ENCODE measurements around the gene GNAO1. TPM values are rescaled to one million over a fixed set of nuclear protein-coding genes. Genes with fewer than 3 reads are reported as not detected.

Gene GNAO1
- polyA plus RNA-seq, 4 donors, result 0.81 to 8.2 (median 3.2) TPM

GRCh38 chr16:56222474-56222997 lies 31.2 kb downstream of the GNAO1 start:
- Histone ChIP-seq H3K27me3 (ENCODE audit: control insufficient read depth in 3 of 3, insufficient read depth in 3 of 3, low read length in 3 of 3) (no peaks in the 10 kb centered on the region), H3K27ac (ENCODE audit: low read depth in 1 of 3, low read length in 2 of 3) (no peak overlapping the region), H3K4me1 (ENCODE audit: control insufficient read depth in 3 of 3, insufficient read depth in 2 of 3, low read depth in 1 of 3, low read length in 2 of 3) (no peaks in the 10 kb centered on the region), H3K4me3 (ENCODE audit: low read depth in 1 of 3, low read length in 3 of 3) (no peak overlapping the region), H3K36me3 (ENCODE audit: control insufficient read depth in 3 of 3, insufficient read depth in 2 of 3, low read depth in 1 of 3, low read length in 3 of 3) (no peaks in the 10 kb centered on the region), H3K9me3 (ENCODE audit: control insufficient read depth in 2 of 2, insufficient read depth in 1 of 2, low read depth in 1 of 2, low read length in 1 of 2) (no peaks in the 10 kb centered on the region)
- DNase-seq (no peak), FAIRE-seq (no peak)
- WGBS, 3 donors, result 64 to 73% (median 66%) methylated on average over 10 of the region's 10 CpGs

GRCh38 chr16:56225017-56225742 lies 33.9 kb downstream of the GNAO1 start:
- FAIRE-seq (no peak), DNase-seq (no peak)
- no peak overlapping the region for H3K4me3 ChIP-seq (ENCODE audit: low read depth in 1 of 3, low read length in 3 of 3)
- no peaks in the 10 kb centered on the region for H3K9me3 ChIP-seq (ENCODE audit: control insufficient read depth in 2 of 2, insufficient read depth in 1 of 2, low read depth in 1 of 2, low read length in 1 of 2)
- WGBS, 3 donors, result 23 to 47% (median 25%) methylated on average over 2 of the region's 2 CpGs
- H3K4me1 ChIP-seq (ENCODE audit: control insufficient read depth in 3 of 3, insufficient read depth in 2 of 3, low read depth in 1 of 3, low read length in 2 of 3), result no peaks in the 10 kb centered on the region
- H3K27me3 ChIP-seq (ENCODE audit: control insufficient read depth in 3 of 3, insufficient read depth in 3 of 3, low read length in 3 of 3), result no peaks in the 10 kb centered on the region
- no peaks in the 10 kb centered on the region for H3K36me3 ChIP-seq (ENCODE audit: control insufficient read depth in 3 of 3, insufficient read depth in 2 of 3, low read depth in 1 of 3, low read length in 3 of 3)
- no peak overlapping the region for H3K27ac ChIP-seq (ENCODE audit: low read depth in 1 of 3, low read length in 2 of 3)

DNA sequence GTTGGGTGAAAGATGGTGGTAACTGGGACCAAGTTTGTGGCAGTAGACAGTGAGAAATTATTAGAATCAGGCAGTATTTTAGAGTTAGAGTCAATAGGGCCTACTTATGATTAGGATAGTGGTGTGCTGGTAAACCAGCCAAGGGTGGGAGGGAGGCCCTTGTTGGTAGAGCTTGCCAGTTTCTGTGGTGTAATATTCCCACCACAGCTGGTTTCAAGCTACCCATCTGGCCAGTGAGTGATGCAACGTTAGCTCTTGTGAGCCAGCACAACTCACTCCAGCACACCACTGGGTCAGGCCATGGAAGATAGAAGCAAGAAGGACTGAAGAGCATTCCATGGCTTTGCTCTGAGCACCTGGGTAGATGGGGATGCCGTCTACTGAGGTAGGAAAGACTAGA lies 34.9 kb downstream of the GNAO1 start:
- no peak for FAIRE-seq

DNA sequence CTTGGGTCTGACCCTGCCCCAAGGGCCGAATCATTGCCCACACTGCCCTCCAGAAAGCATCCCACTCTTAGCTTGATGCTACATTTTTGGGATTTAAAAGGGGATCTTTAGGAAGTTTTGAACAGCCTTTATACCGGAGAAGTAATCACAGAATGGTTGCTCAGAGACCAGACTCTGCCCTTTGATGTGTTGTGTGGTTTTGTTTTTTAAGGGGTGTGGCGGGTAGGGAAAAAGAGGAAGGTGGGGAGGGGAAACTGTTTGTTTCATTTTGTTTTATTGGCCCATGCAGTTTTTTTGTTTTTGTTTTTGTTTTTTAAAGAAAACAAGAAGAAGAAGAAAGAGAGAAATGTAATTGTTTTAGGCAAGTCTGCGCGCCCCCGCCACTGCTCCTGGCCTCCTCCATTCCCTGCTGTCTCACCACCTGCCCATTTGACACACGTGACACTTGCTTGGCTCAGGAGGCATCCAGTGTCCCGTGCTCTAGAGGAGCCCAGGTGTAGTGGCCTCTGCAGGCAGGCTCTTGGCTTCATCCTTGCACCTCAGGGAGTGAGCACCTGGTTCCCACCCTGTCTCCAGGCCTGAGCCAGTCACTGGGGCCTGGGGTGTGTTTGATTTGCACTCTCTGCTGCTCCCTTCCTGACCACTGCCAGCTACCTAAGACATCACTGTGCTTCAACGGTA lies 35.7 kb downstream of the GNAO1 start:
- DNase-seq, result no peak
- Histone ChIP-seq H3K4me1 (ENCODE audit: control insufficient read depth in 3 of 3, insufficient read depth in 2 of 3, low read depth in 1 of 3, low read length in 2 of 3) (no peaks in the 10 kb centered on the region), H3K4me3 (ENCODE audit: low read depth in 1 of 3, low read length in 3 of 3) (no peak overlapping the region), H3K27me3 (ENCODE audit: control insufficient read depth in 3 of 3, insufficient read depth in 3 of 3, low read length in 3 of 3) (no peaks in the 10 kb centered on the region), H3K9me3 (ENCODE audit: control insufficient read depth in 2 of 2, insufficient read depth in 1 of 2, low read depth in 1 of 2, low read length in 1 of 2) (no peaks in the 10 kb centered on the region), H3K27ac (ENCODE audit: low read depth in 1 of 3, low read length in 2 of 3) (no peak overlapping the region), H3K36me3 (ENCODE audit: control insufficient read depth in 3 of 3, insufficient read depth in 2 of 3, low read depth in 1 of 3, low read length in 3 of 3) (no peaks in the 10 kb centered on the region)
- WGBS, 3 donors, result 45 to 68% (median 54%) methylated on average over 8 to 9 of the region's 9 CpGs
- FAIRE-seq, result no peak

More for the DNA sequence above, 34.9 kb downstream of the GNAO1 start:
- Histone ChIP-seq H3K4me1 (ENCODE audit: control insufficient read depth in 3 of 3, insufficient read depth in 2 of 3, low read depth in 1 of 3, low read length in 2 of 3) (no peaks in the 10 kb centered on the region), H3K36me3 (ENCODE audit: control insufficient read depth in 3 of 3, insufficient read depth in 2 of 3, low read depth in 1 of 3, low read length in 3 of 3) (no peaks in the 10 kb centered on the region), H3K4me3 (ENCODE audit: low read depth in 1 of 3, low read length in 3 of 3) (no peak overlapping the region), H3K27ac (ENCODE audit: low read depth in 1 of 3, low read length in 2 of 3) (no peak overlapping the region), H3K27me3 (ENCODE audit: control insufficient read depth in 3 of 3, insufficient read depth in 3 of 3, low read length in 3 of 3) (no peaks in the 10 kb centered on the region), H3K9me3 (ENCODE audit: control insufficient read depth in 2 of 2, insufficient read depth in 1 of 2, low read depth in 1 of 2, low read length in 1 of 2) (no peaks in the 10 kb centered on the region)
- DNase-seq, result no peak
- 73 to 77% (median 77%) methylated on average over 2 of the region's 2 CpGs for WGBS, 3 donors

DNA sequence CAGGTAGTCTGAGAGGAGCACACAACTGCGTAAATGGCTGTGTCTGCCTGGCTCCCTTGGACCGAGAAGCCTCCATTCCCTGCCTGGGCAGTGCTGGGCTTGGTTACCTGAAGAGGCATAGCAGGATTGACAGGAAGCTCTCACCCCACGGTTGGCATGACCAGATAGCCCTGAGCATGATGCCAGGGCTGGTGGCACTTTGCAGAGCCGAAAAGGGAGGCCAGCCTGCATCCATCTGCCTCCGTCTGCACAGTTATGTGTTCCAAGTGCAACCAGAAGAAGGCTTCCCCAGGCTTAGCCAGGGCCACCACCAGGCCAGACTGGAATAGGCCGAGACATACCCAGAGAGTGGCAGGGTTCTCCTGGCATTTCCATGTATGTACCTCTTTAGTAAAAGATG lies 36.6 kb downstream of the GNAO1 start:
- no peaks in the 10 kb centered on the region for H3K4me1 ChIP-seq (ENCODE audit: control insufficient read depth in 3 of 3, insufficient read depth in 2 of 3, low read depth in 1 of 3, low read length in 2 of 3)
- 75 to 89% (median 82%) methylated on average over 6 of the region's 6 CpGs for WGBS, 3 donors
- no peaks in the 10 kb centered on the region for H3K27me3 ChIP-seq (ENCODE audit: control insufficient read depth in 3 of 3, insufficient read depth in 3 of 3, low read length in 3 of 3)
- H3K36me3 ChIP-seq (ENCODE audit: control insufficient read depth in 3 of 3, insufficient read depth in 2 of 3, low read depth in 1 of 3, low read length in 3 of 3), result no peaks in the 10 kb centered on the region
- FAIRE-seq (no peak), DNase-seq (no peak)
- H3K4me3 ChIP-seq (ENCODE audit: low read depth in 1 of 3, low read length in 3 of 3), result no peak overlapping the region
- H3K9me3 ChIP-seq (ENCODE audit: control insufficient read depth in 2 of 2, insufficient read depth in 1 of 2, low read depth in 1 of 2, low read length in 1 of 2), result no peaks in the 10 kb centered on the region
- H3K27ac ChIP-seq (ENCODE audit: low read depth in 1 of 3, low read length in 2 of 3), result no peak overlapping the region

GRCh38 chr16:56228476-56228875 lies 37.2 kb downstream of the GNAO1 start:
- H3K36me3 ChIP-seq (ENCODE audit: control insufficient read depth in 3 of 3, insufficient read depth in 2 of 3, low read depth in 1 of 3, low read length in 3 of 3), result no peaks in the 10 kb centered on the region
- FAIRE-seq, result no peak
- no peaks in the 10 kb centered on the region for H3K9me3 ChIP-seq (ENCODE audit: control insufficient read depth in 2 of 2, insufficient read depth in 1 of 2, low read depth in 1 of 2, low read length in 1 of 2)
- H3K4me1 ChIP-seq (ENCODE audit: control insufficient read depth in 3 of 3, insufficient read depth in 2 of 3, low read depth in 1 of 3, low read length in 2 of 3), result no peaks in the 10 kb centered on the region
- H3K27me3 ChIP-seq (ENCODE audit: control insufficient read depth in 3 of 3, insufficient read depth in 3 of 3, low read length in 3 of 3), result no peaks in the 10 kb centered on the region
- DNase-seq, result no peak
- 82 to 91% (median 85%) methylated on average over 4 of the region's 4 CpGs for WGBS, 3 donors
- no peak overlapping the region for H3K27ac ChIP-seq (ENCODE audit: low read depth in 1 of 3, low read length in 2 of 3)
- no peak overlapping the region for H3K4me3 ChIP-seq (ENCODE audit: low read depth in 1 of 3, low read length in 3 of 3)

GRCh38 chr16:56233795-56234566 lies 42.7 kb downstream of the GNAO1 start:
- no peak for DNase-seq
- FAIRE-seq, result no peak
- Histone ChIP-seq H3K27me3 (ENCODE audit: control insufficient read depth in 3 of 3, insufficient read depth in 3 of 3, low read length in 3 of 3) (no peaks in the 10 kb centered on the region), H3K27ac (ENCODE audit: low read depth in 1 of 3, low read length in 2 of 3) (no peak overlapping the region), H3K9me3 (ENCODE audit: control insufficient read depth in 2 of 2, insufficient read depth in 1 of 2, low read depth in 1 of 2, low read length in 1 of 2) (no peaks in the 10 kb centered on the region), H3K4me1 (ENCODE audit: control insufficient read depth in 3 of 3, insufficient read depth in 2 of 3, low read depth in 1 of 3, low read length in 2 of 3) (no peaks in the 10 kb centered on the region), H3K36me3 (ENCODE audit: control insufficient read depth in 3 of 3, insufficient read depth in 2 of 3, low read depth in 1 of 3, low read length in 3 of 3) (no peaks in the 10 kb centered on the region), H3K4me3 (ENCODE audit: low read depth in 1 of 3, low read length in 3 of 3) (no peak overlapping the region)
- 65 to 69% (median 65%) methylated on average over 2 of the region's 2 CpGs for WGBS, 3 donors

DNA sequence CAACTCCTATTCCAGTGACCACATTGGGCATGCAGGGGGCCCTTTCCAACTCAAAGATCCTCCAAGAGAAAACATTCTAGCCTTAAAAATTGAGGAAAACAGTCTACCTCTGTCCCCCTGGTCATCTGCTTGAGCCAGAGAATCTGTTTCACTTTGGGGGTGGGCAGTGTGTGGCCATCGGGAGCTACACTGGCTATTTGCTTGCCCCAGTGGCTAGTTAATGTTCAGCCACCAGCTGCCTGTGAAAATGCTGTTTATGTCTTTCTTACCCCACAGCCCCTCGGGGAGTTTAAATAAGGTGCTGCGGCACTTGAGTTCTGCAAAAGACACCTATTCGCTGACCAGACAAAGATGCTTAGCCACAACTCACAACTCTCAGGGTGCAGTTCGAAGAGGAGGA lies 43.4 kb downstream of the GNAO1 start:
- Histone ChIP-seq H3K36me3 (ENCODE audit: control insufficient read depth in 3 of 3, insufficient read depth in 2 of 3, low read depth in 1 of 3, low read length in 3 of 3) (no peaks in the 10 kb centered on the region), H3K4me3 (ENCODE audit: low read depth in 1 of 3, low read length in 3 of 3) (no peak overlapping the region), H3K27ac (ENCODE audit: low read depth in 1 of 3, low read length in 2 of 3) (no peak overlapping the region), H3K27me3 (ENCODE audit: control insufficient read depth in 3 of 3, insufficient read depth in 3 of 3, low read length in 3 of 3) (no peaks in the 10 kb centered on the region), H3K9me3 (ENCODE audit: control insufficient read depth in 2 of 2, insufficient read depth in 1 of 2, low read depth in 1 of 2, low read length in 1 of 2) (no peaks in the 10 kb centered on the region), H3K4me1 (ENCODE audit: control insufficient read depth in 3 of 3, insufficient read depth in 2 of 3, low read depth in 1 of 3, low read length in 2 of 3) (no peaks in the 10 kb centered on the region)
- no peak for DNase-seq
- WGBS, 3 donors, result 60 to 84% (median 76%) methylated on average over 5 of the region's 5 CpGs
- FAIRE-seq, result no peak
